GM13977 (cell line): ENCODE results near the gene RADIL.

Experiments
- DNase-seq: peaks from one replicate; pipeline ENCODE4 v3.0.0; 2012; ENCODE audit warnings: low spot score
- in situ Hi-C: fragments of 300-500 bp; cut with MboI; formaldehyde crosslinking; loops from one replicate; pipeline ENCODE4 v1.12.0; 2022; ENCODE audit warnings: low sequenced_read_pairs, low pct_unique_long_range_greater_than_20kb, mixed read lengths, inconsistent platforms; ENCODE audit not compliant: unreplicated experiment
- TF ChIP-seq, protein P1 (sequence below): IDR thresholded peaks from 2 replicates; pipeline ENCODE4 v1.5.1; 2012; ENCODE audit warnings: mild to moderate bottlenecking, control low read depth; ENCODE audit not compliant: insufficient read depth; ENCODE audit errors: extremely low read depth, missing control alignments

RADIL gene

DNA sequence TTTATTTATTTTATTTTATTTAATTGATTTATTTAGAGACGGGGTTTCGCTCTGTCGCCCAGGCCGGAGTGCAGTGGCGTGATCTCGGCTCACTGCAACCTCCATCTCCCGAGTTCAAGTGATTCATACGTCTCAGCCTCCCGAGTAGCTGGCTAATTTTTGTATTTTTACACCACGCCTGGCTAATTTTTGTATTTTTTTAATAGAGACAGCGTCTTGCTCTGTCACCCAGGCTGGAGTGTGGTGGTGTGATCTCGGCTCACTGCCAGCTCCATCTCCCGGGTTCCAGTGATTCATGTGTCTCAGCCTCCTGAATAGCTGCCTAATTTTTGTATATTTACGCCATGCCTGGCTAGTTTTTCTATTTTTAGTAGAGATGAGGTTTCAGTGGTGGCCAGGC is 73.8 kb downstream of the RADIL start:
- no peak for DNase-seq
- in situ Hi-C loops = no loop called here
- TF ChIP-seq, protein P1, sequence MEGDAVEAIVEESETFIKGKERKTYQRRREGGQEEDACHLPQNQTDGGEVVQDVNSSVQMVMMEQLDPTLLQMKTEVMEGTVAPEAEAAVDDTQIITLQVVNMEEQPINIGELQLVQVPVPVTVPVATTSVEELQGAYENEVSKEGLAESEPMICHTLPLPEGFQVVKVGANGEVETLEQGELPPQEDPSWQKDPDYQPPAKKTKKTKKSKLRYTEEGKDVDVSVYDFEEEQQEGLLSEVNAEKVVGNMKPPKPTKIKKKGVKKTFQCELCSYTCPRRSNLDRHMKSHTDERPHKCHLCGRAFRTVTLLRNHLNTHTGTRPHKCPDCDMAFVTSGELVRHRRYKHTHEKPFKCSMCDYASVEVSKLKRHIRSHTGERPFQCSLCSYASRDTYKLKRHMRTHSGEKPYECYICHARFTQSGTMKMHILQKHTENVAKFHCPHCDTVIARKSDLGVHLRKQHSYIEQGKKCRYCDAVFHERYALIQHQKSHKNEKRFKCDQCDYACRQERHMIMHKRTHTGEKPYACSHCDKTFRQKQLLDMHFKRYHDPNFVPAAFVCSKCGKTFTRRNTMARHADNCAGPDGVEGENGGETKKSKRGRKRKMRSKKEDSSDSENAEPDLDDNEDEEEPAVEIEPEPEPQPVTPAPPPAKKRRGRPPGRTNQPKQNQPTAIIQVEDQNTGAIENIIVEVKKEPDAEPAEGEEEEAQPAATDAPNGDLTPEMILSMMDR = no peak

DNA sequence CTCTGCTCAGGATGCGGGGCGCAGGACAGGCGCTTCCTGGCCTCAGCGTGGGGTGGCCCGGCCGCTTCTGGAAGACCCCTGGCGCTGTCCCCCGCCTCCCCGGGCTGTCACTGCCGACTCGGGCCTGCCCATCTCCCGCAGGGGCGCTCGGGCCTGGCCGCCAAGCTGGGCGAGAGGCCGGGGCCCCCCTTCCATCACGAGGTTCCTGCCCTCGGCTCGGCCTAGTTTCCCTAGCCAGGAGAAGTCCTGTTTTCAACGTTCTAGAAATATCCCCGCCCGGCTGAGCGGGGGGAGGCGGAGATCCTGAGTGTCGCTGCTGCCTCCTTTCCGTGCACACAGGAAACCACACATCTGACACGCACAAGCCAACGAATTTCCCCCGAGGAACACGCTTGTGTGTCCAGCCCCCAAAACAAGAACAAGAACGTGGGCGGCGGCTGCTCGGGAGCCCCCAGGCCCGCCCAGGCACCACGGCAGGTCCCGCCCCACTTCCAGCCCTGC is 74.4 kb downstream of the RADIL start:
- in situ Hi-C loops = no loop called here
- TF ChIP-seq, protein P1 = no peak
- peak; percentile 67 for DNase-seq

DNA sequence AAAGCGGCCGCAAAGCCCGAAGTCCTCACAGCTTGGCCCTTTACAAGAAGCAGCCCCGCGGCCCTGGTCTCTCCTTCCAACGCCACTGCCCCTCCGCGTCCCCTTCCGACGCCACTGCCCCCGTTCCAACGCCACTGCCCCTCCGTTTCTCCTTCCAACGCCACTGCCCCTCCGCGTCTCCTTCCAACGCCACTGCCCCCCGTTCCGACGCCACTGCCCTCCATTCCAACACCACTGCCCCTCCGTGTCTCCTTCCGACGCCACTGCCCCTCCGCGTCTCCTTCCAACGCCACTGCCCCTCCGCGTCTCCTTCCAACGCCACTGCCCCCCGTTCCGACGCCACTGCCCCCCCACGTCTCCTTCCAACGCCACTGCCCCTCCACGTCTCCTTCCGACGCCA is 75.0 kb downstream of the RADIL start:
- no peak for DNase-seq
- TF ChIP-seq, protein P1 = no peak
- in situ Hi-C loops = no loop called here

DNA sequence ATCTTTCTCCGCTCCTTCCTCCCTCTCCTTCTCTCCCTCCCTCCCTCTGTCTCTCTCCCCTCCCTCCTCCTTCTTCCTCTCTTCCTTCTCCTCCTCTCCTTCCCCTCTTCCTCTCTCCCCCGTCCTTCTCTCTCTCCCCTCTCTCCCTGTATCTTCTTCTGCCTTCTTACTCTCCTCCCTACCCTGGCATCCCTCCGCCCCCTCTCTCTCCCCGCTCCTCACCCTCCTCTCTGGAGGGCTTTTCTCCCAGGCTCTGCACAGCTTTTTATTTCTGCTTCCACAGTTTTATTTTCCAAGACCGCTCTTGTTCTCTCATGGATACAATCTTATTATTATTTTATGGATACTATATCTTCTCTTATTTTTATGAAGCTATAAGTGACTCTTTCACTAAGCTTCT is 75.5 kb downstream of the RADIL start:
- no peak for DNase-seq
- in situ Hi-C loops = no loop called here

DNA sequence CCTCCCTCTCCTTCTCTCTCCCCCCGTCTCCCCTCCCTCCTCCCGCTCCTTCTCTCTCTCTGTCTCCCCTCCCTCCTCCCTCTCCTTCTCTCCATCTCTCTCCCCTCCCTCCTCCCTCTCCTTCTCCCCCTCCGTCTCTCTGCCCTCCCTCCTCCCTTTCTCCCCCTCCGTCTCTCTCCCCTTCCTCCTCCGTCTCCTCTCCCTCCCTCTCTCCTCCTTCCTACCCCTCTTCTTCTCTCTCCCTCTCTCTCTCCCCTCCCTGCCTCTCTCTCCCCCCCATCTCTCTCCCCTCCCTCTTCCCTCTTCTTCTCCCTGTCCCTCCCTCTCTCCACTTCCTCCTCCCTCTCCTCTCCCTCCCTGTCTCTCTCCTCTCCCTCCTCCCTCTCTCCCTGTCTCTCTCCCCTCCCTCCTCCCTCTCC is 75.9 kb downstream of the RADIL start:
- in situ Hi-C loops = no loop called here
- TF ChIP-seq, protein P1 = no peak
- no peak for DNase-seq

More for the DNA sequence above, 75.5 kb downstream of the RADIL start:
- TF ChIP-seq, protein P1 = no peak

DNA sequence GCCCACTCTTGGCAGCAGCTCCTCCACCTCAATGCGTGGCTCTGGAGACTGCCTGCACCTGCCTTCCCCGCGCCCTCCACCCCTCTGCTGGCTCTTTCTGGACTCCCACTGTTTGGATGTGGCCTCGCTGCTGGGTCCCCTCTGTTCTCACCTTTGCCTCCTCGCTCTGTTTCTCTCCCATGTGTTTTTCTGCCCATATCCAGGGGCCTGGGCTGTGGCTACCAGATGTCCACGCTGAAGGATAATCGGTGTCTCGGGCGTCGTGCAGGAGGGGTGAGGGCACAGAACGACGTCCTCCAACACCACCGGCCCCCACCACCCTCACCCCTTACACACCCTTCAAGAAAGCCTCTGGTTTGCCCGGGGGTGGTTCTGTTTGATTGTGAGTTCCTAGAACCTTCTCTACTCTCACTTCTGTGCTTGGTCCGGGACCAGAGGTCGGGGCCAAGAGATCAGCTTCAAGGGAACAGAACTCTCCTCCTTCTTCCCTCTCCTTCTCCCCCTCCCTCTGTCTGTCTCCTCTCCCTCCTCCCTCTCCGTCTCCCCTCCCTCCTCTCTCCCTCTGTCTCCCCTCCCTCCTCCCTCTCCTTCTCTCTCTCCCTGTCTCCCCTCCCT is 76.4 kb downstream of the RADIL start:
- no peak for DNase-seq
- in situ Hi-C loops = no loop called here
- TF ChIP-seq, protein P1 = no peak
